GM04504 (cell line): Measurements from ENCODE around the gene PSG4.
"Not testable (repeated sequence)": the region's sequence is repeated elsewhere in the genome, so short reads cannot be mapped to it uniquely, and the experiment has no call there.

Experiments
- DNase-seq: peaks from one replicate; pipeline ENCODE4 v3.0.0-alpha.2; 2012; ENCODE audit warnings: low read depth

PSG4 gene

GRCh38 chr19:43205471-43206105, at the start of gene PSG4:
TSS of gene PSG4 (minus strand) at chr19:43205638. CDS start at chr19:43205536, 102 bp downstream.
- DNase-seq, result not testable (repeated sequence)

- DNase-seq, result not testable (repeated sequence)
These were observed 46.0 kb upstream of the PSG4 start for GRCh38 chr19:43251428-43251827.

GRCh38 chr19:43250296-43250695, 44.9 kb upstream of the PSG4 start:
- not testable (repeated sequence) for DNase-seq

- not testable (repeated sequence) for DNase-seq
These were observed 43.2 kb upstream of the PSG4 start for GRCh38 chr19:43248635-43249002.

GRCh38 chr19:43247243-43247880, 41.9 kb upstream of the PSG4 start:
- not testable (repeated sequence) for DNase-seq

GRCh38 chr19:43245848-43246247, 40.4 kb upstream of the PSG4 start:
- DNase-seq, result not testable (repeated sequence)

- DNase-seq, result not testable (repeated sequence)
These were observed 36.8 kb upstream of the PSG4 start for GRCh38 chr19:43242211-43242610.

GRCh38 chr19:43238213-43238612, 32.8 kb upstream of the PSG4 start:
- DNase-seq, result not testable (repeated sequence)

- DNase-seq, result not testable (repeated sequence)
These were observed 30.2 kb upstream of the PSG4 start for GRCh38 chr19:43235686-43236085.

- DNase-seq, result no peak
These were observed 23.9 kb upstream of the PSG4 start for GRCh38 chr19:43229315-43229714.

GRCh38 chr19:43228730-43229129, 23.3 kb upstream of the PSG4 start:
- DNase-seq, result not testable (repeated sequence)

- not testable (repeated sequence) for DNase-seq
These were observed 21.5 kb upstream of the PSG4 start for GRCh38 chr19:43226986-43227385.

- no peak for DNase-seq
These were observed 19.4 kb upstream of the PSG4 start for GRCh38 chr19:43224855-43225253.

- not testable (repeated sequence) for DNase-seq
These were observed 18.9 kb upstream of the PSG4 start for GRCh38 chr19:43224201-43224854.

GRCh38 chr19:43221891-43222290, 16.5 kb upstream of the PSG4 start:
- not testable (repeated sequence) for DNase-seq

GRCh38 chr19:43219136-43219535, 13.7 kb upstream of the PSG4 start:
- not testable (repeated sequence) for DNase-seq

GRCh38 chr19:43215881-43216280, 10.4 kb upstream of the PSG4 start:
- not testable (repeated sequence) for DNase-seq

- no peak for DNase-seq
These were observed 2.6 kb upstream of the PSG4 start for GRCh38 chr19:43207991-43208390.

GRCh38 chr19:43207174-43207573, 1.7 kb upstream of the PSG4 start:
- DNase-seq, result not testable (repeated sequence)

GRCh38 chr19:43203611-43204010, 1.8 kb downstream of the PSG4 start:
- not testable (repeated sequence) for DNase-seq

- DNase-seq, result not testable (repeated sequence)
These were observed 3.5 kb downstream of the PSG4 start for GRCh38 chr19:43201891-43202290.

- DNase-seq, result peak; percentile 65
These were observed 4.1 kb downstream of the PSG4 start for GRCh38 chr19:43201337-43201801.
